ENCODE measurements around the gene GLIPR2. TPM values are rescaled to one million over a fixed set of nuclear protein-coding genes. Genes with fewer than 3 reads are reported as not detected.
A peak's percentile ranks its signal among the peaks of the same experiment; 100 is the strongest.

The GLIPR2 gene
- total RNA-seq, 1 donor from 2014 or later = 43.1 TPM

DNA sequence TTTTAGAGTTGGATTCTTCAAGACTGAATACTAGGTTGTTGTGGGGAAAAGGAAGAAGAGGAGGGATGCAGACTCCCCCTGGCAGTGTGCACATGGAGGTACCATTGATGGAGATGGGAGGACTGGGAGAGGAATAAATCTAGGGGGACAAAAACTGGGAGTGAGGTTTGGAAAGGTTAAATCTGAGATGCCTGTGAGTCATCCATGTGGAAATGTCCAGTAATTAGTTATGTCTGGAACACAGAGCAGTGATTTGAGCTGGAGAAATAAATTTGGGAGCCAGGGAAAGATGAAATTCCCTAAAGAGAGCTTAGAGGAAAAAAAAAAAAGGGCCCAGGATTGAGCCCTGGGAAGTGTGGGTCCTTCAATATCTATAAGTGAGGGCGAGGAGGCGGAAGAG, 24.7 kb downstream of the GLIPR2 start:
- TF ChIP-seq, protein P1, sequence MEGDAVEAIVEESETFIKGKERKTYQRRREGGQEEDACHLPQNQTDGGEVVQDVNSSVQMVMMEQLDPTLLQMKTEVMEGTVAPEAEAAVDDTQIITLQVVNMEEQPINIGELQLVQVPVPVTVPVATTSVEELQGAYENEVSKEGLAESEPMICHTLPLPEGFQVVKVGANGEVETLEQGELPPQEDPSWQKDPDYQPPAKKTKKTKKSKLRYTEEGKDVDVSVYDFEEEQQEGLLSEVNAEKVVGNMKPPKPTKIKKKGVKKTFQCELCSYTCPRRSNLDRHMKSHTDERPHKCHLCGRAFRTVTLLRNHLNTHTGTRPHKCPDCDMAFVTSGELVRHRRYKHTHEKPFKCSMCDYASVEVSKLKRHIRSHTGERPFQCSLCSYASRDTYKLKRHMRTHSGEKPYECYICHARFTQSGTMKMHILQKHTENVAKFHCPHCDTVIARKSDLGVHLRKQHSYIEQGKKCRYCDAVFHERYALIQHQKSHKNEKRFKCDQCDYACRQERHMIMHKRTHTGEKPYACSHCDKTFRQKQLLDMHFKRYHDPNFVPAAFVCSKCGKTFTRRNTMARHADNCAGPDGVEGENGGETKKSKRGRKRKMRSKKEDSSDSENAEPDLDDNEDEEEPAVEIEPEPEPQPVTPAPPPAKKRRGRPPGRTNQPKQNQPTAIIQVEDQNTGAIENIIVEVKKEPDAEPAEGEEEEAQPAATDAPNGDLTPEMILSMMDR (IDR thresholded peaks at IDR 0.05; ENCODE audit: insufficient read depth, low read length, poor library complexity, severe bottlenecking) = no peak
- no peak for DNase-seq (ENCODE audit: low read depth)
- H3K36me3 ChIP-seq (ENCODE audit: control insufficient read depth, insufficient read depth, low read length) = no peaks in the 10 kb centered on the region

DNA sequence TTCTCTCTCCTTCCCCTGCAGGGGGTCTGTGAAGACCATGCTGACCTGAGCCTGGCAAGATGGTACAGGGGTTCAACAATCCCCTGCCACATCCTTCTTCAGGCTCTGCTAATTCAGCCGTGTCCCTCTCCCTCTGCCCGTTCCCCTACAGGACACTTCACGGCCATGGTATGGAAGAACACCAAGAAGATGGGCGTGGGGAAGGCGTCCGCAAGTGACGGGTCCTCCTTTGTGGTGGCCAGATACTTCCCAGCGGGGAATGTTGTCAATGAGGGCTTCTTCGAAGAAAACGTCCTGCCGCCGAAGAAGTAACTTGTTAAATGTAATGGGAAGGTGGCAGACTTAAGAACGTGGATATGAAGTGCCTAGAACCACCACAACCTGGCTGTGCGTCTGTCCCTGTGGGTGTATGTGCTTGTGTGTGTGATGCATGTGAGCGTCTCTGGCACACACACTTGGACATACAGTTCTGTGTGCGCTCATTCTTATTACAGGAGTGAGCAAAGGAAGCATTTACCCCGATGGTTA, 25.7 kb downstream of the GLIPR2 start:
- no peak for DNase-seq (ENCODE audit: low read depth)
- Histone ChIP-seq H3K4me3 (ENCODE audit: low read depth, low read length) (no peak overlapping the region), H3K36me3 (ENCODE audit: control insufficient read depth, insufficient read depth, low read length) (no peaks in the 10 kb centered on the region), H3K27me3 (ENCODE audit: control insufficient read depth, insufficient read depth, low read length) (no peaks in the 10 kb centered on the region)
- TF ChIP-seq, protein P1 (IDR thresholded peaks at IDR 0.05; ENCODE audit: insufficient read depth, low read length, poor library complexity, severe bottlenecking) = no peak

More for the DNA sequence above, 24.7 kb downstream of the GLIPR2 start:
- H3K27me3 ChIP-seq (ENCODE audit: control insufficient read depth, insufficient read depth, low read length) = no peaks in the 10 kb centered on the region
- H3K4me3 ChIP-seq (ENCODE audit: low read depth, low read length) = no peak overlapping the region

DNA sequence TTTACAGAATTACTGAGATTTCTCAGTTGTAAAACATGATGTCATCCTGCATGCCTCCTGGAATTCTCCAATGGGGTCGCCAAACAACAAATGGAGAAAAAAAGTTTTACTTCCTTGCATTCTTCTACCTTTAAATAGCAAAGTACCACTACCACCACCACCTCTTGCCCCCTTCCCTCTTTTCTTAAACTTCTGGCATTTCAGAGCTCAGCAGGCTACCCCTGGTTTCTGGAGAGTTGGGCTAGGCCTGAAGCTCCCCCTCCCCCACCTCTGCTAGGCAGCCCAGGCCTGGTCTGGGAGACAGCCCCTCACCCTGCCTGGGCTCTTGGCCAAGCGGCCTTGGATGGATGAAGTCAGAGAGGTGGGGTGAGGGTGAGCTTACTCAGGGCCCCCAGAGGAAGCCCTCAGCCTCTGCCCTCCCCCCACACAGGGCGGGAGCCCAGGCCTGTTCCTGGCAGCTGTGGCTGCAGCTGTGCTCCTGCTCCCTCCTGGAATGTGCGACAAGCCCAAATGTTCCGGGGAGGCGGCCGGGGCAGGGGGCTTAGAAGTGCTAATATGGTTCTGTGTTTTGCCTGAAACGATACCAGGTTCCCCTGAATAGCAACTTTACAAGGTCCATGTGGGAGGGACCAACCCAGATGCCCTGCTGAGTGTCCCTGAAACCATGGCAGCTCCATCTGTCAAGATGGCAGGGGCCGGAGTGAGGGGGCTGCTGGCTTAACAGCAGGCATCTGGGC, 26.7 kb downstream of the GLIPR2 start:
- H3K4me3 ChIP-seq (ENCODE audit: low read depth, low read length) = no peak overlapping the region
- TF ChIP-seq, protein P1 (IDR thresholded peaks at IDR 0.05; ENCODE audit: insufficient read depth, low read length, poor library complexity, severe bottlenecking) = no peak
- H3K27me3 ChIP-seq (ENCODE audit: control insufficient read depth, insufficient read depth, low read length) = no peaks in the 10 kb centered on the region
- DNase-seq (ENCODE audit: low read depth) = peak; percentile 87
- H3K36me3 ChIP-seq (ENCODE audit: control insufficient read depth, insufficient read depth, low read length) = no peaks in the 10 kb centered on the region

DNA sequence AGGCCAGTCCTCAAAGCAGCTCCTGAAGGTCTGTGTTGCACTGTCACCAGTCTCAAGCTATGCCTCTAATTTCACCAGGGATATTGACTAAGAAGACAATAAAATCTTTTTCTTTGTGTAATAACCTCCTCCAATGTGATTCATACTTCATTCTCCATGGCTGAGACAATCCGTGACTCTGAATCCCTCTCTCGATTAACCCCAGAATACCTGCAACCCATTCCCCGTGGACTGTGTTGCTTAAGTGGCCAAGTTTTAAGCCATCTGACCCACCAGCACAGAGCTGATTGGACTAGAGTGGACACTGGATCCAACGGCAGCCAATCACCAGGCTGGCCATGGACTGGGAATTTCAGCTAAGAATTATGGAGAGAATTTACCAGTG, 27.2 kb downstream of the GLIPR2 start:
- TF ChIP-seq, protein P1 (IDR thresholded peaks at IDR 0.05; ENCODE audit: insufficient read depth, low read length, poor library complexity, severe bottlenecking) = no peak
- H3K27me3 ChIP-seq (ENCODE audit: control insufficient read depth, insufficient read depth, low read length) = no peaks in the 10 kb centered on the region
- no peak for DNase-seq (ENCODE audit: low read depth)
- no peaks in the 10 kb centered on the region for H3K36me3 ChIP-seq (ENCODE audit: control insufficient read depth, insufficient read depth, low read length)
- no peak overlapping the region for H3K4me3 ChIP-seq (ENCODE audit: low read depth, low read length)

DNA sequence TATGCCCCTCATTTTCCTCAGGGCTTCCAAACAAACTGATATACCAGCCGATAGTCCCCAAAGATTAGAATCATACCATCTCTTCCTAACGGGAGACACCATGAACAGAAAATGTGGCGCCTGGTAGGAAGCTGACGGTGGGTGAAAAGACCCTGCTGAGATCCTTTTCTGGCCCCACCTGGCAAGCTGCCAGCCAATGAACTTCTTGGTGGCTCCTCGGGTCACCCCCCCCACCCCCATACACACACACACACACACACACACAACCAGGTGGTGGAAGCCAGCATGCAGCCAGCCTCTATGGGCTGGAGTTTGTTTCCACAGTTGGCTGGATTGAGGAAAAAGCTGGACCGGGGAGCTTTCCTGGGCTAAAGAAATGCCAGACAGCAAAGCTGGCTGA, 27.8 kb downstream of the GLIPR2 start:
- H3K36me3 ChIP-seq (ENCODE audit: control insufficient read depth, insufficient read depth, low read length) = no peaks in the 10 kb centered on the region
- DNase-seq (ENCODE audit: low read depth) = no peak
- no peak overlapping the region for H3K4me3 ChIP-seq (ENCODE audit: low read depth, low read length)
- TF ChIP-seq, protein P1 (IDR thresholded peaks at IDR 0.05; ENCODE audit: insufficient read depth, low read length, poor library complexity, severe bottlenecking) = no peak
- no peaks in the 10 kb centered on the region for H3K27me3 ChIP-seq (ENCODE audit: control insufficient read depth, insufficient read depth, low read length)

DNA sequence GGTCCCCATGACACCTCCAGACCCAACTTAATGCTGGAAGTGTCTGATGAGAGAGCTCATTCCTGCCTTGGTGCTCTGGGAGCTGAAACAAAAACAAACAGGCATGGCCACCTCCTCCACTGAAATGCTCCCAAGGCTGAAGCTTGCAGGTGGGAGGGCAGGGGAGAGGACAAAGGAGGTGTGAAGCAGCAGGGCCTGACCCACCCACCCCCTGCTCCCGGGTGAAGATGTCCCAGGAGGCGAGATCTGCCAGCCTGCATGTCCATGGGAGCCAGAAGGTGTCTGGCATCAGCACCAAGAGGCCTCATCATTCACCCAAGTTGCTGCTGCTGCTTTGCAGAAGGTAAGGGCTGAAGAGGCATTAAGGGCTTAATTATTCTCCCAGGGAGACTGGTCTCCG, 28.5 kb downstream of the GLIPR2 start:
- H3K27me3 ChIP-seq (ENCODE audit: control insufficient read depth, insufficient read depth, low read length) = no peaks in the 10 kb centered on the region
- H3K36me3 ChIP-seq (ENCODE audit: control insufficient read depth, insufficient read depth, low read length) = no peaks in the 10 kb centered on the region
- H3K4me3 ChIP-seq (ENCODE audit: low read depth, low read length) = no peak overlapping the region
- TF ChIP-seq, protein P1 (IDR thresholded peaks at IDR 0.05; ENCODE audit: insufficient read depth, low read length, poor library complexity, severe bottlenecking) = no peak
- DNase-seq (ENCODE audit: low read depth) = no peak
